A549 (cell line): Measurements from ENCODE around the gene SUPT3H. TPM values are rescaled to one million over a fixed set of nuclear protein-coding genes. Genes with fewer than 3 reads are reported as not detected.

Experiments
- ATAC-seq, 2 experiments: fragments of 200-7000 bp in 1 of 2; fragments of >200 bp in 1 of 2; cut with Nextera tagmentation in 1 of 2; cut with Tn5 transposase in 1 of 2; 3 replicates each; pipeline versions ENCODE4 v1.8.0 to v1.9.1; 2018 to 2020; ENCODE audit warnings: mild to moderate bottlenecking in 1 of 2, moderate library complexity in 1 of 2
- CTCF ChIA-PET: fragments of 300-600 bp; sonication (Branson Sonifier 250); formaldehyde crosslinking; extraction: SDS; loops from one replicate; lab custom pipeline; 2021; ENCODE audit warnings: antibody characterized with exemption, inconsistent platforms; lab: Yijun Ruan, JAX
- POLR2A ChIA-PET: fragments of 350-600 bp; formaldehyde crosslinking; extraction: SDS; loops from one replicate; lab custom pipeline; 2021; ENCODE audit warnings: antibody characterized with exemption, inconsistent platforms; lab: Yijun Ruan, JAX
- DNase-seq, 2 experiments: peaks; one replicate each; pipeline versions ENCODE4 v3.0.0 to v3.0.0-alpha.2; 2011 to 2016; ENCODE audit warnings: low read depth in 1 of 2, low spot score in 1 of 2
- FAIRE-seq: peaks from 2 replicates; lab custom pipeline; 2011; peaks lifted over from hg19 to GRCh38; lab: Jason Lieb, UNC
- H3K27ac ChIP-seq, 2 experiments: fragments of >200 bp; sonication (Bioruptor Twin); formaldehyde crosslinking; 3 replicates each; pipeline ENCODE4 v1.5.1; 2016 to 2017
- H3K4me1 ChIP-seq: fragments of >200 bp; sonication (Bioruptor Twin); formaldehyde crosslinking; 3 replicates; pipeline ENCODE4 v1.6.1; 2016
- H3K4me2 ChIP-seq: fragments of >200 bp; sonication (Bioruptor Twin); formaldehyde crosslinking; 3 replicates; pipeline ENCODE4 v1.6.1; 2016
- H3K4me3 ChIP-seq: fragments of >200 bp; sonication (Bioruptor Twin); formaldehyde crosslinking; 3 replicates; pipeline ENCODE4 v1.5.1; 2016
- H3K9me3 ChIP-seq: fragments of >200 bp; sonication (Bioruptor Twin); formaldehyde crosslinking; 3 replicates; pipeline ENCODE4 v1.6.1; 2016
- EHF ChIP-seq: fragments of 250-450 bp; sonication (Bioruptor Pico); IDR thresholded peaks from 2 replicates; pipeline ENCODE4 v1.5.0; 2020; ENCODE audit warnings: mild to moderate bottlenecking
- FOSB ChIP-seq: fragments of 250-450 bp; sonication (Bioruptor Pico); IDR thresholded peaks from 2 replicates; pipeline ENCODE4 v1.5.0; 2020; ENCODE audit warnings: mild to moderate bottlenecking, moderate library complexity
- FOSL2 ChIP-seq, 2 experiments: fragments of 450-650 bp in 1 of 2; fragments of >200 bp in 1 of 2; sonication (Bioruptor Twin) in 1 of 2; formaldehyde crosslinking; IDR thresholded peaks; 2 replicates each; pipeline versions ENCODE4 v1.5.0 to v1.6.1; 2016 to 2020; ENCODE audit warnings: mild to moderate bottlenecking in 1 of 2, moderate library complexity in 1 of 2
- HOXB5 ChIP-seq: fragments of 250-450 bp; sonication (Bioruptor Pico); IDR thresholded peaks from 2 replicates; pipeline ENCODE4 v1.5.0; 2020; ENCODE audit warnings: mild to moderate bottlenecking, moderate library complexity
- JUN ChIP-seq, 2 experiments: fragments of >200 bp; sonication (Bioruptor Twin); formaldehyde crosslinking; IDR thresholded peaks; 2 replicates in 1 of 2; 3 replicates in 1 of 2; pipeline ENCODE4 v1.6.1; 2016 to 2017
- JUNB ChIP-seq: fragments of >200 bp; sonication (Bioruptor Twin); formaldehyde crosslinking; IDR thresholded peaks from 2 replicates; pipeline ENCODE4 v1.6.1; 2016
- MAFK ChIP-seq: fragments of 450-650 bp; IDR thresholded peaks from 2 replicates; pipeline ENCODE4 v1.6.1; 2014; ENCODE audit not compliant: partially characterized antibody
- NPAS2 ChIP-seq: fragments of 250-450 bp; sonication (Bioruptor Pico); IDR thresholded peaks from 2 replicates; pipeline ENCODE4 v1.8.0; 2022; ENCODE audit warnings: mild to moderate bottlenecking, moderate library complexity, borderline replicate concordance
- NR3C1 ChIP-seq: fragments of >200 bp; sonication (Bioruptor Twin); formaldehyde crosslinking; IDR thresholded peaks from 3 replicates; pipeline ENCODE4 v1.6.1; 2017
- RARB ChIP-seq: fragments of 250-450 bp; sonication (Bioruptor Pico); IDR thresholded peaks from 2 replicates; pipeline ENCODE4 v1.8.0; 2021; ENCODE audit warnings: mild to moderate bottlenecking, moderate library complexity
- RNF2 ChIP-seq: fragments of 200-600 bp; sonication (generic); IDR thresholded peaks from 2 replicates; pipeline ENCODE4 v1.6.1; 2016; ENCODE audit warnings: low read depth, mild to moderate bottlenecking, antibody characterized with exemption, moderate library complexity, borderline replicate concordance
- SREBF2 ChIP-seq: fragments of 450-650 bp; IDR thresholded peaks from 2 replicates; pipeline ENCODE4 v1.6.1; 2014; ENCODE audit warnings: mild to moderate bottlenecking, moderate library complexity
- TFCP2L1 ChIP-seq: fragments of 250-450 bp; sonication (Bioruptor Pico); IDR thresholded peaks from 2 replicates; pipeline ENCODE4 v1.5.0; 2021; ENCODE audit warnings: mild to moderate bottlenecking
- USF2 ChIP-seq: fragments of 450-650 bp; IDR thresholded peaks from 2 replicates; pipeline ENCODE4 v1.6.1; 2014; ENCODE audit warnings: antibody characterized with exemption
- ZNF302 ChIP-seq: fragments of 250-450 bp; sonication (Bioruptor Pico); IDR thresholded peaks from 2 replicates; pipeline ENCODE4 v1.9.0; 2021; ENCODE audit warnings: inconsistent platforms, mild to moderate bottlenecking, moderate library complexity
- WGBS: methylation state at CpG from one replicate; pipeline ENCODE4 v1.1.6; 2017; ENCODE audit errors: missing lambda C conversion rate; 5-methylcytosine and 5-hydroxymethylcytosine counted together
- polyA plus RNA-seq, 4 experiments: library from polyadenylated mRNA; depleted of rRNA in 3 of 4; stranded (reverse); fragments of >200 nt; fragmentation: RNase III in 1 of 4; extraction: RNeasy Plus Mini Kit Qiagen cat#74134 plus additional on column Dnase treatment in 1 of 4; gene quantifications; 2 replicates in 3 of 4; 3 replicates in 1 of 4; pipeline ENCODE4 v1.2.3, GENCODE V29; 2011 to 2017
- TF ChIP-seq, protein P1 (sequence below): fragments of 150-350 bp; IDR thresholded peaks from 2 replicates; pipeline ENCODE4 v1.6.1; 2014; ENCODE audit warnings: low read depth, mild to moderate bottlenecking, low read length
- TF ChIP-seq, protein P2 (sequence below): IDR thresholded peaks from 2 replicates; pipeline ENCODE4 v1.6.1; 2012
- TF ChIP-seq, protein P3 (sequence below): fragments of >200 bp; sonication (Bioruptor Twin); formaldehyde crosslinking; IDR thresholded peaks from 3 replicates; pipeline ENCODE4 v1.6.1; 2016
- TF ChIP-seq, protein P4 (sequence below): fragments of >200 bp; sonication (Bioruptor Twin); formaldehyde crosslinking; IDR thresholded peaks from 3 replicates; pipeline ENCODE4 v1.5.1; 2016

The SUPT3H gene
- polyA plus RNA-seq, 2 of the 4 experiments (the other 2 are of a cell fraction) = 4.3 to 6.2 TPM

GRCh38 chr6:45328523-45328922, 49.2 kb downstream of the SUPT3H start:
- Histone ChIP-seq H3K9me3 (no peaks in the 10 kb centered on the region), H3K4me3 (no peak overlapping the region), H3K4me2 (no peak overlapping the region), H3K4me1 (0 out of 3 replicates have a peak, but pooled peaks cover 4% of the 10 kb centered on the region), H3K27ac (no peak overlapping the region)
- ATAC-seq (no peak), DNase-seq (no peak), FAIRE-seq (no peak)
- TF ChIP-seq ZNF302 (CRISPR knock-in tag) = no peak
- TF ChIP-seq, protein P1, sequence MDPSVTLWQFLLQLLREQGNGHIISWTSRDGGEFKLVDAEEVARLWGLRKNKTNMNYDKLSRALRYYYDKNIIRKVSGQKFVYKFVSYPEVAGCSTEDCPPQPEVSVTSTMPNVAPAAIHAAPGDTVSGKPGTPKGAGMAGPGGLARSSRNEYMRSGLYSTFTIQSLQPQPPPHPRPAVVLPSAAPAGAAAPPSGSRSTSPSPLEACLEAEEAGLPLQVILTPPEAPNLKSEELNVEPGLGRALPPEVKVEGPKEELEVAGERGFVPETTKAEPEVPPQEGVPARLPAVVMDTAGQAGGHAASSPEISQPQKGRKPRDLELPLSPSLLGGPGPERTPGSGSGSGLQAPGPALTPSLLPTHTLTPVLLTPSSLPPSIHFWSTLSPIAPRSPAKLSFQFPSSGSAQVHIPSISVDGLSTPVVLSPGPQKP = no peak
- TF ChIP-seq, protein P2, sequence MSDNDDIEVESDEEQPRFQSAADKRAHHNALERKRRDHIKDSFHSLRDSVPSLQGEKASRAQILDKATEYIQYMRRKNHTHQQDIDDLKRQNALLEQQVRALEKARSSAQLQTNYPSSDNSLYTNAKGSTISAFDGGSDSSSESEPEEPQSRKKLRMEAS = no peak
- no peak for TF ChIP-seq NPAS2 (CRISPR knock-in tag)
- no peak for TF ChIP-seq RNF2
- TF ChIP-seq JUN (IDR thresholded peaks at IDR 0.05) = no peak
- TF ChIP-seq, protein P3, sequence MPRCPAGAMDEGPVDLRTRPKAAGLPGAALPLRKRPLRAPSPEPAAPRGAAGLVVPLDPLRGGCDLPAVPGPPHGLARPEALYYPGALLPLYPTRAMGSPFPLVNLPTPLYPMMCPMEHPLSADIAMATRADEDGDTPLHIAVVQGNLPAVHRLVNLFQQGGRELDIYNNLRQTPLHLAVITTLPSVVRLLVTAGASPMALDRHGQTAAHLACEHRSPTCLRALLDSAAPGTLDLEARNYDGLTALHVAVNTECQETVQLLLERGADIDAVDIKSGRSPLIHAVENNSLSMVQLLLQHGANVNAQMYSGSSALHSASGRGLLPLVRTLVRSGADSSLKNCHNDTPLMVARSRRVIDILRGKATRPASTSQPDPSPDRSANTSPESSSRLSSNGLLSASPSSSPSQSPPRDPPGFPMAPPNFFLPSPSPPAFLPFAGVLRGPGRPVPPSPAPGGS = no peak
- TF ChIP-seq NR3C1 = no peak
- TF ChIP-seq USF2 = no peak
- no peak for TF ChIP-seq JUNB
- no peak for TF ChIP-seq RARB (CRISPR knock-in tag)
- no peak for TF ChIP-seq FOSB (CRISPR knock-in tag)
- TF ChIP-seq TFCP2L1 (CRISPR knock-in tag) = no peak
- no peak for TF ChIP-seq EHF
- no peak for TF ChIP-seq MAFK
- no peak for TF ChIP-seq HOXB5 (CRISPR knock-in tag)
- no peak for TF ChIP-seq FOSL2 (IDR thresholded peaks at IDR 0.05)
- TF ChIP-seq FOSL2 (CRISPR knock-in tag; IDR thresholded peaks at IDR 0.05) = no peak
- CTCF ChIA-PET = interaction anchor here (1.0 kb wide), 1 partner anchor 14 kb away, joined by 4 read pairs; no protein-coding TSS in a partner anchor
- POLR2A ChIA-PET = no interaction called here

- ATAC-seq (no peak), FAIRE-seq (no peak), DNase-seq (no peak)
- Histone ChIP-seq H3K4me2 (no peak within 1 kb of the TSS), H3K9me3 (no peaks in the 10 kb centered on the region), H3K4me3 (no peak within 1 kb of the TSS), H3K4me1 (0 out of 3 replicates have a peak, but pooled peaks cover 4% of the 10 kb centered on the region), H3K27ac (no peak within 1 kb of the TSS)
- 79% methylated on average over 5 of the region's 5 CpGs for WGBS
- ChIA-PET POLR2A (no interaction called here), CTCF (interaction anchor here (1.0 kb wide), 1 partner anchor 14 kb away, joined by 4 read pairs; no protein-coding TSS in a partner anchor)
- TF ChIP-seq, protein P1 = no peak
- TF ChIP-seq SREBF2 (no peak), EHF (no peak)
- TF ChIP-seq, protein P4, sequence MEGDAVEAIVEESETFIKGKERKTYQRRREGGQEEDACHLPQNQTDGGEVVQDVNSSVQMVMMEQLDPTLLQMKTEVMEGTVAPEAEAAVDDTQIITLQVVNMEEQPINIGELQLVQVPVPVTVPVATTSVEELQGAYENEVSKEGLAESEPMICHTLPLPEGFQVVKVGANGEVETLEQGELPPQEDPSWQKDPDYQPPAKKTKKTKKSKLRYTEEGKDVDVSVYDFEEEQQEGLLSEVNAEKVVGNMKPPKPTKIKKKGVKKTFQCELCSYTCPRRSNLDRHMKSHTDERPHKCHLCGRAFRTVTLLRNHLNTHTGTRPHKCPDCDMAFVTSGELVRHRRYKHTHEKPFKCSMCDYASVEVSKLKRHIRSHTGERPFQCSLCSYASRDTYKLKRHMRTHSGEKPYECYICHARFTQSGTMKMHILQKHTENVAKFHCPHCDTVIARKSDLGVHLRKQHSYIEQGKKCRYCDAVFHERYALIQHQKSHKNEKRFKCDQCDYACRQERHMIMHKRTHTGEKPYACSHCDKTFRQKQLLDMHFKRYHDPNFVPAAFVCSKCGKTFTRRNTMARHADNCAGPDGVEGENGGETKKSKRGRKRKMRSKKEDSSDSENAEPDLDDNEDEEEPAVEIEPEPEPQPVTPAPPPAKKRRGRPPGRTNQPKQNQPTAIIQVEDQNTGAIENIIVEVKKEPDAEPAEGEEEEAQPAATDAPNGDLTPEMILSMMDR = no peak
Measured at GRCh38 chr6:45327956-45328522, 49.7 kb downstream of the SUPT3H start, which contains the start of gene RUNX2. RUNX2 (plus strand) TSS chr6:45328330; CDS start chr6:45328727, 397 bp downstream.
